Measurements from ENCODE around the gene TRIM43B.
"Not testable (repeated sequence)": the region's sequence is repeated elsewhere in the genome, so short reads cannot be mapped to it uniquely, and the experiment has no call there.

DNA sequence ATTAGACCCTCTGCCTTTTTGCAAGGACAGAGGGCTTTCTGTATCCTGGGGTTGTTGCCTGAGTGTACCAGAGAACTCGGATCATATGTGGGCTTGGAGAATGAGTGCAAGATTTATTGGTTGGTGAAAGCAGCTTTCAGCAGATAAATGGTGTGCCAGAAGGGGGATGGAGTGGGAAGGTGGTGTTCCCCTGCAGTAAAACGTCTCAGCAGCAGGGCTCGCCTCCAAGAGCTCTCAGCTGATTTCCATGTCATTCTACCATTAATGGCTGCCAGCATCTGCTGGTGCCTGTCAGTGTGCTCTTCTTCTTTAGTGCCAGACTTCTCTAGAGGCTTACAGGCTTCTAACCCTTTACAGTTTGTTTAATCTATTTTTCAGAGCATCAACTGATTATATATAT is 16.6 kb downstream of the TRIM43B start:
- TF ChIP-seq POLR2A (IDR thresholded peaks at IDR 0.05; ENCODE audit: extremely low read depth, insufficient read length), result not testable (repeated sequence)
- TF ChIP-seq, protein P1, sequence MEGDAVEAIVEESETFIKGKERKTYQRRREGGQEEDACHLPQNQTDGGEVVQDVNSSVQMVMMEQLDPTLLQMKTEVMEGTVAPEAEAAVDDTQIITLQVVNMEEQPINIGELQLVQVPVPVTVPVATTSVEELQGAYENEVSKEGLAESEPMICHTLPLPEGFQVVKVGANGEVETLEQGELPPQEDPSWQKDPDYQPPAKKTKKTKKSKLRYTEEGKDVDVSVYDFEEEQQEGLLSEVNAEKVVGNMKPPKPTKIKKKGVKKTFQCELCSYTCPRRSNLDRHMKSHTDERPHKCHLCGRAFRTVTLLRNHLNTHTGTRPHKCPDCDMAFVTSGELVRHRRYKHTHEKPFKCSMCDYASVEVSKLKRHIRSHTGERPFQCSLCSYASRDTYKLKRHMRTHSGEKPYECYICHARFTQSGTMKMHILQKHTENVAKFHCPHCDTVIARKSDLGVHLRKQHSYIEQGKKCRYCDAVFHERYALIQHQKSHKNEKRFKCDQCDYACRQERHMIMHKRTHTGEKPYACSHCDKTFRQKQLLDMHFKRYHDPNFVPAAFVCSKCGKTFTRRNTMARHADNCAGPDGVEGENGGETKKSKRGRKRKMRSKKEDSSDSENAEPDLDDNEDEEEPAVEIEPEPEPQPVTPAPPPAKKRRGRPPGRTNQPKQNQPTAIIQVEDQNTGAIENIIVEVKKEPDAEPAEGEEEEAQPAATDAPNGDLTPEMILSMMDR (IDR thresholded peaks at IDR 0.05; ENCODE audit: low read depth, low read length), result not testable (repeated sequence)
- TF ChIP-seq, protein P2, sequence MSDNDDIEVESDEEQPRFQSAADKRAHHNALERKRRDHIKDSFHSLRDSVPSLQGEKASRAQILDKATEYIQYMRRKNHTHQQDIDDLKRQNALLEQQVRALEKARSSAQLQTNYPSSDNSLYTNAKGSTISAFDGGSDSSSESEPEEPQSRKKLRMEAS (IDR thresholded peaks at IDR 0.05; ENCODE audit: low read depth, low read length), result not testable (repeated sequence)

Data from NB4 (cell line).